HL-60/S4 (cell line): ENCODE data around the gene SLCO3A1.

Experiments
- in situ Hi-C: fragments of 300-500 bp; cut with MboI; formaldehyde crosslinking; loops from 2 replicates; pipeline ENCODE4 v1.14.3; 2022; ENCODE audit warnings: low sequenced_read_pairs

The SLCO3A1 gene

DNA sequence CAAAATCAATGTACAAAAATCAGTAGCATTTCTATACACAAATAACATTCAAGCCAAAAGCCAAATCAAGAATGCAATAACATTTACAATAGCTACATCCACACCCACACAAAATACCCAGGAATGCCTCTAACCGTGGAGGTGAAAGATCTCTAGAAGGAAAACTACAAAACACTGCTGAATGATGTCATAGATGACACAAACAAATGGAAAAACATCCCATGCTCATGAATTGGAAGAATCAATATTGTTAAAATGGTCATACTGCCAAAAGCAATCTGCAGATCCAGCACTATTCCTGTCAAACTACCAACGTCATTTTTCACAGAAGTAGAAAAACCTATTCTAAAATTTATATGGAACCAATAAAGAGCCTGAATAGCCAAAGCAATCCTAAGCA is 143.7 kb downstream of the SLCO3A1 start:
- in situ Hi-C loops, result no loop called here

GRCh38 chr15:92000709-92001108 is 147.2 kb downstream of the SLCO3A1 start:
- in situ Hi-C loops, result no loop called here

- in situ Hi-C loops, result no loop called here
These were observed 147.8 kb downstream of the SLCO3A1 start for GRCh38 chr15:92001307-92001706.

GRCh38 chr15:92002666-92003065 is 149.2 kb downstream of the SLCO3A1 start:
- in situ Hi-C loops, result no loop called here

DNA sequence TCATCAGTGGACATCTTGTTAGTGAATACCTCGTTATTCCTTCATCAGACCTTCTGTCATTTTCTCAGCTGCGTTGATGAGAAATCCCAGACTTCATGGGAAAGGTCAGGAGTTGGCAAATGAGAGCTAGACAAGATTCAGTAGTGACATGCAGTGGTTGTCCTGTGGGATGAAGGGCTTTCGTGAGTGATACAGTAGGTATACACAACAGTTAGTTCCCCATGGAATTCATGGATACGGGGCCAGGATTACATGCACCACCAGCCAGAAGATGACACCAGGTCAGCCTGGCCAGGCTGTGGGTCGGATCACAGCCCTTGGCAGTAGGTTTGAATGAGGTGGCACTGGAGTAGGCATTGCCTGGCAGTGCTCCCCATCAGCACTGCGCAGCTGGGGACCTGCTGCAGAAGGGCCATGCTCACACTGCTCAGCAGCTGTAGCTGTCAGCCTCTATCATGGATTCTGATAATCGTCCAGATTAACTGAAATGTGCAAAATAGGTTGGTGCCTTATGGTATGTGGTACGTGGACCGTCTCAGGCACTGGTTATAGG is 150.1 kb downstream of the SLCO3A1 start:
- in situ Hi-C loops, result no loop called here

GRCh38 chr15:92005154-92005553 is 151.6 kb downstream of the SLCO3A1 start:
- in situ Hi-C loops, result no loop called here

- in situ Hi-C loops, result no loop called here
These were observed 152.9 kb downstream of the SLCO3A1 start for GRCh38 chr15:92006186-92007028.

DNA sequence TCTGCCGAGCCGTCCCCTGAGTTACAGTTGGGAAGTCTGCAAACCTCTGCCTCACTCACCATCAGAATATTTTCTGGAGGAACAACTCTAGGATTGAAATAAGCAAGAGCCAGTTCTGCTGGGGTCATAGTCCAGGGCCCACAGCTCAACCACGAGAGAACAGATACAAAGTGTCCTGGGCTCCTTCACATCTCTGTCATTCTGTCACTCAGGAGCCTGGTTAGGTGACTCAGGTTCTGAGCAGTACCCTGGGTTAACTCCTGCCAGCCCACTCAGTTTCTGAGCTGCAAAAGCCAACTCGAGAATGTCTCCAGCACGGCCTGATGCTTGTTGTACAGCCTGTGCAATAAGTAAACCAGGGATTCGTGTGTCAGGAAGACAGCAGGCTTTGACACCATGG is 155.7 kb downstream of the SLCO3A1 start:
- in situ Hi-C loops, result no loop called here

DNA sequence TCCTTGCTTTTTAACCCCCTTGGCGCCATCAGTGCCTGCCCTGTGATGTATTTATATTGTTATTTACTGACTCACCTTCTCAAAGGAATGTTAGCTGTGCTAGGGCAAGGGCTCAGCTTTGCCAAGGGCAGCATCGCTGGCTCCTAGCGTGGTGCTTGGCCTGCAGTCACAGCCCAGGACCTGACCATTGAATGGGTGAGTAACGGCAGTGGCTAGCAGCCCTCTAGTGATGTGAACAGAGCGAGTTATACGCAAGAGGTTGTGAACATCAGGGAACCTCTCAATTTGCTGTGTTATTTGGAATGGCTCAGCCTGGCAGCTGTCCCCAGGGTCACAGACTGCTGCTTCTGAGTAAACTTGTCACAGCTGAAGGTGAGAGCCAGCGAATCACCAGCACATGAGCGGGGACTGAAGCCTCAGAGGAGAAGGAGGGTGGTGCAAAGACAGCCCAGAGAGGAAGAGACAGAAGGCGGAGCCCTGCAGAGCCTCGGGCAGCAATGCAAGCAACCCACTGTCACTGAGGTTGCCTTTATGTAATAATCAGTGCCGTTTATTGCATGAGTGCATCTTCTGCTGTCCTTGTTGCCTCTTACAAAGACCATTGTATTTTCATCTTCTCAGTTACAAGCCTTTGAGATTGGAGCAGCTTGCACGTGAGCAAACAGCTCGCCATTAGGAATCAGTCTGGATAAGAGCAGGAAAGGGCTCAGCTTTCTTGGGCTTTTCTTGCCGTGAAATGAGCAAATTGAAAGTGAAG is 158.3 kb downstream of the SLCO3A1 start:
- in situ Hi-C loops, result no loop called here

DNA sequence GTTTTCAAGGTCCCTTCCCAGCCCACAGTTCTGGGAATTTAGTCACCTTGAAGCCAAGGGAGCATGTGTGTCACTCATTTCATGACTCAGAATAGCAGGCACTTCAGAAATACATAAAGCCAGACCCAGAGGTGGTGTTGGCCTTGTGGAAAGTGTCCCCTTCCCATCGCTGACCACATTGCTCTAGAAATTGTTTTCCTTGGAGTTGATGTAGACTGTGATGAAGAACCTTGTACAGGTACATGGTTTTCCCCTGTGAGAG is 158.8 kb downstream of the SLCO3A1 start:
- in situ Hi-C loops, result no loop called here

- in situ Hi-C loops, result no loop called here
These were observed 159.4 kb downstream of the SLCO3A1 start for GRCh38 chr15:92012881-92013280.

- in situ Hi-C loops, result no loop called here
These were observed 160.9 kb downstream of the SLCO3A1 start for GRCh38 chr15:92014281-92015030.

DNA sequence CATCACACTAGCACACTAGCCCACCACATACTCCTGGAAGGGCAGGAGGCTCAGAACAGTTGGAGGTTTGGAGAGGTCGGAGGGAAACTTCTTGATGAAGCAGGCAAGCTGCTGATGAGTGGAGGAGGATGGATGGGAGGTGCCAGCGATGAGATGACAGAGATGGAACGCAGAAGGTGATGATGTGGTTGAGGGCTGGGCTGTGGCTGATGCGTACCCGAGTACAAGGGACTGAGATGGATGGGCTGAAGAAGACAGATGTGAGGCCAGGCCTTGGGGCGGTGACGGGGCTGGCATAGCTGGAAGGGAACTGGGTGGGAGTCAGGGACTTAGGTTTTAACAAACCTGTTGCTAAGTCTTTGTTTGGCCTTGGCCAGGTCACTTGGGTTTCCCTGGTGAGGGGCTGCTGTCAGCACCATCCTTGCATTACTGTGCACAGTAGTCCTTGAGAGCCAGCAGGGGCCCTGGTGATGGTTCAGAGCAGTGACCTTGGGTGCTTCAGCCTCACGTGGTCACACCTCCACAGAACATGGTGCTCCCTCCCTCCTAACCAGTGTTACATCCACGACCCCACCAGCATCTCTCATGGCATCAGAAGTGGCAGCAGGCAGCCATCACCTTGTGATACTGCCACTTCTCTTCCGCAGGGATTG is 164.5 kb downstream of the SLCO3A1 start:
- in situ Hi-C loops, result no loop called here

- in situ Hi-C loops, result no loop called here
These were observed 165.2 kb downstream of the SLCO3A1 start for GRCh38 chr15:92018535-92019239.

DNA sequence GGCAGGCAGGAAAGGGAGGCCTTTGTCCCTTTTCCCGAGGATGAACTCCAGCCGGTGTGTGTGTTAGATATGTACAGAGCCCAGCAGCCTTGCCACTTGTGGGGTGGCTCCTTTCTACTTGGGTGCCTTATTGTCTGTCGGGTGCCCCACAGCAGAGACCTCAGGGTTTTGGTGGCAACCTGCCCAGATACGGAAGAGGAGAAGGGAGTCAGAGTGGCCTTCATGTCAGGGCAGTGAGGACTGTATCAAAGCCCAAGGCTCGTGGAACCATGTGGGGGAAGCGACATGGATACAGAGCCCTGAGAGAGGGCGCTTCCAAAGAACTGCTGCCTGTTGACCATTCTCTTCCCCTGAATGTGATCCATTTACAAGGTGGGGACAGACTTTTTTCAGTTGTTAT is 166.2 kb downstream of the SLCO3A1 start:
- in situ Hi-C loops, result no loop called here

DNA sequence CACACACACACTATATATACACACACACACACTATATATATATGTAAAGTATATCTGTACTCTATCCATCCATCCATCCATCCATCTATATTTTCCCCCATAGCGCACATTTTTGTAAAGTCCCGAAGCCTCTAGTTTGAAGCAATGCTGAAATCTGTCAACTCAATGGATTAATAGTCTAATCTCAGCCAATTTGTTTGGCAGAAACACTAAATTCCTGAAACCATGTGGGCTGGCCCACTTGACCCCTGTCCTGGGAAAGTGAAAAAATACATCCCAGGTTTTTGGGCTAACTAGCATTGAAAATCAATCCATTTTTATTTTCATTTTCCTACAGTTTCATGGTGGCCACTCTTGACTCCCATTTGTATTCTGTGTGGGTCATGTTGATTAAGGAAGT is 166.7 kb downstream of the SLCO3A1 start:
- in situ Hi-C loops, result no loop called here

DNA sequence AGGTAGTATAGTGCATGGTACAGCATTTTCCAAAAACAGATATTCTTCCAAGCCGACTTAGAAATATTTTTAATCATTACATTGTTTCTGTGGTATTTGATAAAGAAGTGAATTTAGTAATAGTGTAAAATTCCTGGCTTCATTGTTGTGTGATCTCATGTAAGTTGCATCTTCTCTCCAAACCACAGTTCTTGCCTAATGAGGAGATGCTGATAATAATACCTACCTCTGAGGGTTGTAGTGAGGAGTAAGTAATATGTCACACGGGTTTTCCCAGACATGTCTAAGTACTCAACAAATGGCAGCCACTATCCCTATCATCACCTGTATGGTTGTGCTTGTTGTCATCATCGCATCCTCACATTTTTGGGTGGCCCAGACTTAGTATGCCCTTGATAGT is 167.3 kb downstream of the SLCO3A1 start:
- in situ Hi-C loops, result no loop called here

- in situ Hi-C loops, result no loop called here
These were observed 168.3 kb downstream of the SLCO3A1 start for GRCh38 chr15:92021792-92022191.

- in situ Hi-C loops, result no loop called here
These were observed 170.5 kb downstream of the SLCO3A1 start for GRCh38 chr15:92023965-92024364.

- in situ Hi-C loops, result no loop called here
These were observed 172.3 kb downstream of the SLCO3A1 start for GRCh38 chr15:92025706-92026270.
